ENCODE results near the gene KCNQ4. TPM values are rescaled to one million over a fixed set of nuclear protein-coding genes. Genes with fewer than 3 reads are reported as not detected.
A peak's percentile ranks its signal among the peaks of the same experiment; 100 is the strongest.

Gene KCNQ4
- total RNA-seq, 4 donors from 2014 or later: 0.28 to 1.6 (median 0.83) TPM

DNA sequence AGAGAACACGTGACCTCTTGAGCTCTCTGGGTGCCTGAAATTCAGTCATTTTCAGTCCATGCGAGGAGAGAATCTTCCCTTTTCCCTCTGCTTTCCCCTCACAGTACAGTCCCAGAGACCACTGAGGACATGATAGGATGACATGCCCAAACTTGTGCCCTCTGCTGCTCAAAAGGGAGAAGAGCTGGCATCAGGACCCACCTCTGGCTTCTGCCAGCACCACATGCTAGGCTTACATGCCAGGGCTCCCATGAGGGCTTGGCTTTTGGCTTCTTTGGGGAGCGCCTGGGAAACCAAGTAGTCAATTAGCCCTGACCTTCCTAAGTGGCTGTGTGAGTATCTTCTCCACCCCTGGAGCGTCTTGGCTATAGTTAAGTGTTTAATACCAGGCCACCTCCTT, 13.8 kb upstream of the KCNQ4 start:
- DNase-seq (ENCODE audit: low spot score): no peak
- TF ChIP-seq, protein P1, sequence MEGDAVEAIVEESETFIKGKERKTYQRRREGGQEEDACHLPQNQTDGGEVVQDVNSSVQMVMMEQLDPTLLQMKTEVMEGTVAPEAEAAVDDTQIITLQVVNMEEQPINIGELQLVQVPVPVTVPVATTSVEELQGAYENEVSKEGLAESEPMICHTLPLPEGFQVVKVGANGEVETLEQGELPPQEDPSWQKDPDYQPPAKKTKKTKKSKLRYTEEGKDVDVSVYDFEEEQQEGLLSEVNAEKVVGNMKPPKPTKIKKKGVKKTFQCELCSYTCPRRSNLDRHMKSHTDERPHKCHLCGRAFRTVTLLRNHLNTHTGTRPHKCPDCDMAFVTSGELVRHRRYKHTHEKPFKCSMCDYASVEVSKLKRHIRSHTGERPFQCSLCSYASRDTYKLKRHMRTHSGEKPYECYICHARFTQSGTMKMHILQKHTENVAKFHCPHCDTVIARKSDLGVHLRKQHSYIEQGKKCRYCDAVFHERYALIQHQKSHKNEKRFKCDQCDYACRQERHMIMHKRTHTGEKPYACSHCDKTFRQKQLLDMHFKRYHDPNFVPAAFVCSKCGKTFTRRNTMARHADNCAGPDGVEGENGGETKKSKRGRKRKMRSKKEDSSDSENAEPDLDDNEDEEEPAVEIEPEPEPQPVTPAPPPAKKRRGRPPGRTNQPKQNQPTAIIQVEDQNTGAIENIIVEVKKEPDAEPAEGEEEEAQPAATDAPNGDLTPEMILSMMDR (IDR thresholded peaks at IDR 0.05): no peak
- ATAC-seq (ENCODE audit: low FRiP score): no peak

DNA sequence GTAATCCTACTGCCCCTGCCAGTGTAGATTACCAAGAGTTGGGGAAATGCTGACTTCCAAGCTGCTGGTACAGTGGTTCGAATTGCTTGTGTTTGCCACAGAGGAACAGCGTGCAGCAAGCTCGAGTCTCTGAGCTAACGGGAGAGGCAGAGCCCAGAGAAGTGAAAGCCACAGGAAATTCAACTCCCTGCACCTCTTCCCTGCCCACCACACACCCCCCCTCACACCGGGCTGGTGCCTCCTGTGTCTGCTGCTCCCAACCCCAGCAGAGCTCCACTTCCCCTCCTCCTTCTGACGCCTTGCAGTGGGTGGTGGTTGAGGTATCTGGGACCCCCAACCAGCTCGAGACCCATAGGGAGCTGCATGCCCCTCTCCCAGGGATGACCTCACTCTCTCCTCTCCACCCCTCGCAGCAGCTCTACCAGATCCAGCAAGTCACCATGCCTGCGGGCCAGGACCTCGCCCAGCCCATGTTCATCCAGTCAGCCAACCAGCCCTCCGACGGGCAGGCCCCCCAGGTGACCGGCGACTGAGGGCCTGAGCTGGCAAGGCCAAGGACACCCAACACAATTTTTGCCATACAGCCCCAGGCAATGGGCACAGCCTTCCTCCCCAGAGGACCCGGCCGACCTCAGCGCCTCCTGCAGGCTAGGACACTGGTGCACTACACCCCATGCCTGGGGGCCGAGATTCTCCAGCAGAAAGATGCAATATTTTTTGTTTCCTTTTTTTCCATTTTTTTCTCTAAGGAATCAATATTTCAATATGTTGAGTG, 13.1 kb upstream of the KCNQ4 start:
- no peak for DNase-seq (ENCODE audit: low spot score)

DNA sequence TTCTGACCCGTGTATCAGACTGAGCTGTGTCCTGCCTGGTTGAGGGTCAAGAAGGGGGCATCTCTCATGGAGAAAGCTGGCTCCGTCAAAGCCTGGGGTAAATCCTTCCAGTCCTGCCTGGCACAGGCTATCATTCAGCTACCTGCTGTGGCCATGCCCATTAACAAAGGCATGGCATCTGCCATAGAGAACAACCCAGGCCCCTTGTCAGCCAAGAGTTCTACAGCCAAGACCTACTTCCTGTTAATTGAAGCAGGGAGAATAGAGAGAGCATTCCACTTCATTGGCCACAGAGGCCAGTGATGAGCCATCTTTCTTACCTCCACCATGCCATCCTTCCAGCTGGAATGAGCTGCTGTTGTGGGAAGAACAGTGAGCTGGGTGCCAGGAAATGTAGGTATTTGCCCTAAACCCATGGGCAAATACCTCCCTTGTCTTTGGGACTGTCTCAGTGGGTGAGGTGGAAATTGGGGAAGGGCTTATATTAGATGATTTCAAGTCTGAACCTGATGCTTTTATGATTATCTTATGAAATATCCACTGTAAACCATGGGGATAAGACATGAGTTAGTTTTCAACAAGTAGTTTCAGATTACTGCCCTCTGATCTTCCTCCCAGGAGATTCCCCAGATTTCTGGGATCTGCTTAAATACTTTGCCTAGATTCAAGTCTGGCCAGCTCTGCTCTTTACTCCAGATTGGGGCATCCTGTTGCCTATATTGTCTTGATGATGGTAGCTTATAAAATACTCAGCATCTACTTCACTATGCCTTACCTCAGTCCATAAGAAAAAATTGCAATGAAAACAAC, 11.2 kb upstream of the KCNQ4 start:
- TF ChIP-seq, protein P1 (IDR thresholded peaks at IDR 0.05): no peak
- DNase-seq (ENCODE audit: low spot score) (no peak), ATAC-seq (ENCODE audit: low FRiP score) (no peak)

More for the DNA sequence above, 13.1 kb upstream of the KCNQ4 start:
- TF ChIP-seq, protein P1 (IDR thresholded peaks at IDR 0.05): no peak
- ATAC-seq (ENCODE audit: low FRiP score): no peak

DNA sequence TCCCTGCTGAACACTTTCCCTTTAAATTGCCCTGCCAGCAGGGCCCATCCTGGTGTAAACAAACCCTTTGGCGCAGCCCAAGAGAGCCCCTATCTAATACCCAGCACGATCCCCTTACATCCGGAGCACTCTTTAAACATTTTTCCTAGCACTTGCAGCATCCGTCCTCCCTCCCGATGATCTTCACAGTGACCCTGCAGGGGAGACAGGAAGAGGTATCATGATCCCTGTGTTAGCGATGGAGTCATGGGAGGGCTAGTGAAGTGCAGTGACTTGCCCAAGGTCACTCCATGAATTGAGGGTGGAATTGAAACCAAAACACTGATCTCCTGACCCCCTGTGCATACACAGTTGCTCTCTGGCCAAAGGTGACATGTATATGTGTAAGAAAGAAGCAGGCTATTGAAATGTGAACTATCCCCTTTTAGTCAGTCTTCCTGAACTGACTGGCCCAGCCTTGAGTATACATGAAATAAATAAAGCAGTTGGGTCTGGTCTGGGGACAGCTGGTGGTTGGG, 9.8 kb upstream of the KCNQ4 start:
- ATAC-seq (ENCODE audit: low FRiP score): no peak
- TF ChIP-seq, protein P1 (IDR thresholded peaks at IDR 0.05): no peak
- no peak for DNase-seq (ENCODE audit: low spot score)

DNA sequence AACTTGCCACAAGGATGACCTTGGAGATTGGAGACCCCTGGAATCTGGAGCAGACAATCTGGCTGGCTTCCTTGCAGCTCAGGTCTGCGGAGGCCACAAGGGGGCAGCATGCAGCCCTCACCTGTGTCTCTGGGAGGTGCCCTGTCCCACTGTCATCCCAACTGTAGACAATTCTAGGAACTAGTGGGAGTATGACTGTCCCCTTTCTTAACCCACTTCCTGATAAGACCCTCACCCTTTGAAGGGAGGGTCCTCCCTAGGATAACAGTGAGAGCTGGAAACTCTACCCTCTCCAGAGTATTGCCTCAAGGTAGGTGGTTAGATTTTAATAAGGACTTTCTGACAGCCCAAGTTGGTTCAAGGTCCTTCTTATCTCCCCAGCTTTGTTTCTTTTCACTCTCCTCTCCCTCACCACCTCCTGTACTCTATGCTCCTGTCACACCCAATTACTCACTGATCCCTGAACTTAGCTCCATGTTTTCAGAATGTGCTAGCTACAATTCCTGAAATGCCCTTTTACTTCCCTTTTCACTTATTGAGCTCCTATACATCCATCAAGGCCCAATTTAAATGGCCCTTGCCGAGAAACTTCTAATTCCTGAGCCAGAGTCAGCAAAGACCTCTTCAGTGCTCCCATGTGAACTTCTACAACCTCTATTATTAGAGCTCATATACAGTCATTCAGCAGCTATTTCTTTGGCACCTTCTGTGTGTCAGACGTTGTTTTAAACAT, 9.2 kb upstream of the KCNQ4 start:
- ATAC-seq (ENCODE audit: low FRiP score): no peak
- DNase-seq (ENCODE audit: low spot score): no peak
- TF ChIP-seq, protein P1 (IDR thresholded peaks at IDR 0.05): peak in 1 of 3 donors; percentile 18

DNA sequence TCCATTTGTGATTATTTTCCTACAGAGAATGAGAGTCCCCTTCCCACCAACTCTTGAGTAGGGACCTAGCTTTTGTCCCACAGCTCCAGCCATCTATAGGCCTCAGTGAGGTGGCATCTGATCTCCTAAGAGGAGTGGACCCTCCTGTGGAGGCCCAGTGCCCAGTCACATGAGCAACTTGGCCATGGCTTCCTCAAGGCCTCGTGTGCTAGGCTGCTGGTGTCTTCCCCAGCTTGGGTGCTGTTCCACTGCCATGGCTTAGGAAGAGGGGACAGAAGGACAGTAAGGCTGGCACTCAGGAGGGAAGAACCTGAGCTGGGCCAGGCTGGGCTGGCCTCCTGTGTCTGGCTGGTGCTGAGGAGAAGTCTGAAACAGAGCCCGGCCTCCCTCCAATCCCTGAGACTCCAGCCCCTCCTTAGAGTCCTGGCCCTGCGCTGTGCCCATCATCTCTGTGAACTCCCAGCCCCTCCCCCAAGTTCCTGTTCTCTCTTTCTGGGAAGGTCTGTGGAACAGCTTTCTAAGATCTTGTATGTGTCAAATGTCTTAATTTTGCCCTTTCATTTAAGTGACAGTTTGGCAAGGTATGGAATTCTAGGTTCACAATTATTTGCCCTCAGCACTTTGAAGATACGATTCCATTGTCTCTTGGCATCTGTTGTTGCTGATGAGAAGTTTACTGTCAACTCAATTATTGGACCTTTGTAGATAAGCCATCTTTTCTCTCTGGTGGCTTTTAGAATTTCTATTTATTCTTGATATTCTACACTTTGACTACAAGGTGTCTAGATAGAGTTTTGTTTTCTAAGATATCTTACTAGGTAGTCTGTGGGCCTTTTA, 7.1 kb upstream of the KCNQ4 start:
- ATAC-seq (ENCODE audit: low FRiP score) (no peak), DNase-seq (ENCODE audit: low spot score) (no peak)
- TF ChIP-seq, protein P1 (IDR thresholded peaks at IDR 0.05): no peak

Measured in omental fat pad (tissue), 4 donors.